Transverse colon (tissue), 4 donors: ENCODE measurements around the gene CGREF1. TPM values are rescaled to one million over a fixed set of nuclear protein-coding genes. Genes with fewer than 3 reads are reported as not detected.

Source experiments
- DNase-seq: peaks from one replicate; pipeline ENCODE4 v3.0.0-alpha.2; 2019
- H3K27ac ChIP-seq, 4 donors: fragments of 200-600 bp; sonication (generic); 2 replicates each; pipeline ENCODE4 v1.5.1; 2016 to 2018; ENCODE audit warnings: inconsistent platforms in 4 of 4
- H3K27me3 ChIP-seq: fragments of 200-600 bp; sonication (generic); 2 replicates; pipeline ENCODE4 v1.5.1; 2017; ENCODE audit warnings: inconsistent platforms
- H3K36me3 ChIP-seq, 4 donors: fragments of 200-600 bp; sonication (generic); 2 replicates each; pipeline ENCODE4 v1.5.1; 2017 to 2019; ENCODE audit warnings: inconsistent platforms in 4 of 4
- H3K4me1 ChIP-seq, 4 donors: fragments of 200-600 bp; sonication (generic); 2 replicates each; pipeline ENCODE4 v1.5.1; 2017 to 2020; ENCODE audit warnings: inconsistent platforms in 4 of 4
- H3K4me3 ChIP-seq, 4 donors: fragments of 200-600 bp; sonication (generic); 1 replicate in 1 of 4; 2 replicates in 3 of 4; pipeline versions ENCODE4 v1.5.1 to v1.6.1; 2017 to 2019; ENCODE audit warnings: inconsistent platforms in 4 of 4
- H3K9me3 ChIP-seq, 2 donors: fragments of 200-600 bp; sonication (generic); 2 replicates each; pipeline ENCODE4 v1.5.1; 2017 to 2019; ENCODE audit warnings: inconsistent platforms in 2 of 2
- EP300 ChIP-seq: sonication (generic); formaldehyde crosslinking; IDR thresholded peaks from one replicate; pipeline ENCODE4 v1.6.1; 2017; ENCODE audit warnings: antibody characterized with exemption, low read depth
- POLR2A ChIP-seq: fragments of 450-650 bp; IDR thresholded peaks from one replicate; pipeline ENCODE4 v1.6.1; 2016; ENCODE audit warnings: antibody characterized with exemption, mild to moderate bottlenecking, moderate library complexity
- POLR2AphosphoS5 ChIP-seq, 3 donors: sonication (generic); formaldehyde crosslinking; IDR thresholded peaks; one replicate each; pipeline ENCODE4 v1.6.1; 2016; ENCODE audit warnings: antibody characterized with exemption in 3 of 3
- WGBS, 2 donors: methylation state at CpG; one replicate each; pipeline ENCODE4 v1.1.5; 2018; ENCODE audit warnings: low coverage in 1 of 2; 5-methylcytosine and 5-hydroxymethylcytosine counted together
- in situ Hi-C, 4 donors: fragments of 200-750 bp; cut with MboI; loops; one replicate each; pipeline versions ENCODE4 v1.15.0 to v1.15.1; 2017; ENCODE audit warnings: low sequenced_read_pairs in 3 of 4, low pct_ligation_motif_present in 1 of 4, low pct_unique_long_range_greater_than_20kb in 1 of 4
- intact Hi-C: fragments of 100-400 bp; cut with DNase I; formaldehyde crosslinking; loops from one replicate; pipeline ENCODE4 v1.15.1; 2023; ENCODE audit warnings: low total_unique reads
- total RNA-seq, 4 donors: library from RNA; depleted of rRNA; stranded (reverse); fragments of >200 nt; gene quantifications; one replicate each; pipeline ENCODE4 v1.1.0, GENCODE V29; 2016
- TF ChIP-seq, protein P1 (sequence below), 5 experiments: fragments of 200-600 bp in 3 of 5; fragments of 450-650 bp in 2 of 5; sonication (generic) in 3 of 5; IDR thresholded peaks; 1 replicate in 2 of 5; 2 replicates in 3 of 5; pipeline ENCODE4 v1.5.1; 2016 to 2017; ENCODE audit warnings: antibody characterized with exemption in 5 of 5, inconsistent platforms in 3 of 5, mild to moderate bottlenecking in 2 of 5, moderate library complexity in 1 of 5

The CGREF1 gene
- total RNA-seq, 4 donors from 2014 or later: 0.27 to 4.9 (median 1.1) TPM; not detected in 1

DNA sequence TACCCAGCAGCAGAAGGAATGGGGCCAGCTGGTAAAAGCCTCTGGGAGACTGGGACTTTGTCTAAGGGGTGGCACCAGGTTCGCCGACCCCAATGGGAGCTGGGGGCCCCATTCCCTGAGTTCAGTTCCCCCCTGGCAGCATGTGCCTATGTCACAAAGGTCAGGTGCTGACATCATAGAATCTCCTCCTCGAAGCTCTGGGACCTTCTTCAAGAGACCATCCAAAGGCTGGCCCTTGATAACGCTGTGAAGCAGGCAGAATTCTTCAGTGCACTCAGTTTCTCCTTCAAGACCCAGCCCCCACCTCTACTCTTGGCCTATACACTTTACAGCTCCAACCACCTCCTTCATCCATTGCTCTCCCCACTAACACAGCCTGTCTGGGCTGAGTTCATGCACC lies 20.4 kb upstream of the CGREF1 start, which contains the start of gene PRR30:
Gene PRR30 (minus strand): TSS at position 101 of the 400 bp plus-strand sequence. CDS start 1,081 bp downstream, outside the sequence.
- WGBS, 2 donors: 71% methylated on average over 4 of the region's 4 CpGs; no CpG with 5 or more reads in 1 of the 2 donors
- no peaks in the 10 kb centered on the region for H3K9me3 ChIP-seq
- no peak within 1 kb of the TSS for H3K27ac ChIP-seq
- TF ChIP-seq, protein P1, sequence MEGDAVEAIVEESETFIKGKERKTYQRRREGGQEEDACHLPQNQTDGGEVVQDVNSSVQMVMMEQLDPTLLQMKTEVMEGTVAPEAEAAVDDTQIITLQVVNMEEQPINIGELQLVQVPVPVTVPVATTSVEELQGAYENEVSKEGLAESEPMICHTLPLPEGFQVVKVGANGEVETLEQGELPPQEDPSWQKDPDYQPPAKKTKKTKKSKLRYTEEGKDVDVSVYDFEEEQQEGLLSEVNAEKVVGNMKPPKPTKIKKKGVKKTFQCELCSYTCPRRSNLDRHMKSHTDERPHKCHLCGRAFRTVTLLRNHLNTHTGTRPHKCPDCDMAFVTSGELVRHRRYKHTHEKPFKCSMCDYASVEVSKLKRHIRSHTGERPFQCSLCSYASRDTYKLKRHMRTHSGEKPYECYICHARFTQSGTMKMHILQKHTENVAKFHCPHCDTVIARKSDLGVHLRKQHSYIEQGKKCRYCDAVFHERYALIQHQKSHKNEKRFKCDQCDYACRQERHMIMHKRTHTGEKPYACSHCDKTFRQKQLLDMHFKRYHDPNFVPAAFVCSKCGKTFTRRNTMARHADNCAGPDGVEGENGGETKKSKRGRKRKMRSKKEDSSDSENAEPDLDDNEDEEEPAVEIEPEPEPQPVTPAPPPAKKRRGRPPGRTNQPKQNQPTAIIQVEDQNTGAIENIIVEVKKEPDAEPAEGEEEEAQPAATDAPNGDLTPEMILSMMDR (IDR thresholded peaks at IDR 0.05): no peak
- TF ChIP-seq POLR2A (no peak), POLR2AphosphoS5 (IDR thresholded peaks at IDR 0.05) (no peak), EP300 (no peak)
- peaks cover 0 to 4% (median 0%) of the 10 kb centered on the region in 4 donors for H3K4me1 ChIP-seq
- H3K4me3 ChIP-seq: no peak within 1 kb of the TSS
- no peaks in the 10 kb centered on the region for H3K27me3 ChIP-seq
- no peak for DNase-seq
- no peaks in the 10 kb centered on the region for H3K36me3 ChIP-seq
- intact Hi-C loops: loop anchor here (10.0 kb wide), 1 partner anchor 75 kb away; the partner anchor contains the start of genes ATRAID, CAD and SLC5A6
- in situ Hi-C loops: no loop called here

DNA sequence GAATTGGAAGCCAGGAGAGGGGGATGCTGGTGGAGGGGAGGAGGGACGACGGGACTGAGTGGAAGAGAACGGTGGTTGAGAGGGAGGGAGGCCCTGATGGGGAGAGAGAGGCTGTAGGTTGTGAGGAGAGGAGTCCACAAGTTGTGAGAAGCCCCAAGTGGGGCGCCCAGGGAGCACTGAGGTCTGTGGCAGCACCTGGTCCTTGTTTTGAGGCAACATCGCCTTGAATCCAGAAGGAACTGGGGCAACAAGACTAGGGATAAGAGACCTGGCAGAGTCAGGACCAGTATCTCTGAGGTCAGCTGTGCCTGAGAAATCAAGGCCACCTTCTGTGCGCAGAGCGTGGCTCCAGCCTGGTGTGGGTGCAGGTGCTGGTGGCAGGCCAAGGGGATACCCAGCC lies 19.2 kb upstream of the CGREF1 start:
- intact Hi-C loops: loop anchor here (10.0 kb wide), 1 partner anchor 77 kb away; the partner anchor contains the start of genes ATRAID, CAD and SLC5A6
- H3K36me3 ChIP-seq: no peaks in the 10 kb centered on the region

DNA sequence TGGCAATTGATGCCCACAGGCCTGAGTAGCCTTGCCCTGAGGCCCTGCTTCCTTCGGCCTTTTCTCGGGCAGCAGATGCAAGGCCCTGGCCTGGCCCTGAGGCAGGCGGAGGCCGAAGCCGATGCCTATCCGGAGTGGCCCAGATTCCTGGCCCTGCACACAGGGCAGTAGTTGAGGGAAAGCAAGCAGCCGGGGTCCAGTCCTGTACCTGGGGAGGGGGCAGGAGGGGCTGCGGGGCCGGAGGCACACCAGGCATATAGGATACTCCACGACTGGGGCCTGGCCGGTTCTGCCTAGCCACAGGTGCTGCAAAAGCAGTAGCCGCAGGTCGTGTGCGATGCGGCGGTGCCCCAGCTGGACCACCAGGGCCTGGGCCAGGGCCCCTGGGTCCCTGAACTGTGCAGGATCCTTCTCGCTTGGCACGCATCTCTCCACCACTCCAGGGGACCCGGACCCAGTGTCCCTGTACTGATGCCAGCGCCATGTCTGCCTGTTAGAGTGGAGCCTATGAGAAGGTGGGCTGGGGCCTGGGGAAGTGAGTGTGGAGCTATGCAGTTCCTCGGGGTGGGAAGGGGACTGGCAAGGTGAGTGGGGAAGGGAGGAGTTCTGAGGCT lies 18.5 kb upstream of the CGREF1 start:
- H3K36me3 ChIP-seq: peaks cover 0 to 1% (median 0%) of the 10 kb centered on the region in 4 donors
- H3K4me3 ChIP-seq: no peak overlapping the region
- no peak for TF ChIP-seq POLR2AphosphoS5 (IDR thresholded peaks at IDR 0.05)
- TF ChIP-seq POLR2A: no peak
- TF ChIP-seq, protein P1 (IDR thresholded peaks at IDR 0.05): no peak
- TF ChIP-seq EP300: no peak
- H3K27me3 ChIP-seq: no peaks in the 10 kb centered on the region
- H3K9me3 ChIP-seq: no peaks in the 10 kb centered on the region
- no peak overlapping the region for H3K27ac ChIP-seq
- no peak for DNase-seq
- in situ Hi-C loops: no loop called here
- 91% methylated on average over 18 of the region's 21 CpGs; no CpG with 5 or more reads in 1 of the 2 donors for WGBS, 2 donors
- intact Hi-C loops: loop anchor here (10.0 kb wide), 1 partner anchor 77 kb away; the partner anchor contains the start of genes ATRAID, CAD and SLC5A6
- peaks cover 7 to 19% (median 13%) of the 10 kb centered on the region in 4 donors for H3K4me1 ChIP-seq

More for the DNA sequence above, 19.2 kb upstream of the CGREF1 start:
- 66 to 84% methylated on average over 4 to 7 of the region's 7 CpGs for WGBS, 2 donors
- in situ Hi-C loops: no loop called here
- TF ChIP-seq, protein P1 (IDR thresholded peaks at IDR 0.05): no peak
- TF ChIP-seq EP300: no peak
- no peak for TF ChIP-seq POLR2A
- TF ChIP-seq POLR2AphosphoS5 (IDR thresholded peaks at IDR 0.05): no peak
- Histone ChIP-seq H3K4me1 (peaks cover 6 to 12% (median 7%) of the 10 kb centered on the region in 4 donors), H3K9me3 (no peaks in the 10 kb centered on the region), H3K4me3 (no peak overlapping the region), H3K27ac (no peak overlapping the region), H3K27me3 (no peaks in the 10 kb centered on the region)
- no peak for DNase-seq

DNA sequence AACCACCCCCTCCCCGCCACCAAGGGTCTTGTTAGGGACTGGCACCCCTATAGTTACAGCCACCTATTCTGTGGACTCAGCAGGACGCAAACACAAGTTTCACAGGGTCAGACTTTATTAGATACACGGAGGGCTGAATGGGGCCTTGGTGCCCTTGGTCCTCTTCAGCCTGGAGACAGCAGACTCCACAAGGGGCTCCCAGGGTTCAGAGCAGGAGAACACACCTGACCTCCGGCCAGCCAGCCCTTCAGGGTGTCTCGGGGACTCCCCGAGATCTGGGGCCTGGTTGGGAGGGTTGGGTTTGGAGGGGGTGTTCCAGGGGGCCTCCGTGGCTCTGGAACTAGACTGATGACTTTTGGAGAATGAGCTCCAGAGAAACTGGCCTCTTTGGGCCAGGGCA lies 17.8 kb upstream of the CGREF1 start:
- H3K9me3 ChIP-seq: no peaks in the 10 kb centered on the region
- in situ Hi-C loops: no loop called here
- TF ChIP-seq POLR2A (no peak), POLR2AphosphoS5 (IDR thresholded peaks at IDR 0.05) (no peak), EP300 (no peak)
- TF ChIP-seq, protein P1 (IDR thresholded peaks at IDR 0.05): no peak
- no peak overlapping the region for H3K27ac ChIP-seq
- H3K27me3 ChIP-seq: no peaks in the 10 kb centered on the region
- H3K36me3 ChIP-seq: peaks cover 0 to 7% (median 2%) of the 10 kb centered on the region in 4 donors
- H3K4me1 ChIP-seq: peaks cover 7 to 20% (median 15%) of the 10 kb centered on the region in 4 donors
- H3K4me3 ChIP-seq: no peak overlapping the region
- no peak for DNase-seq
- 92 to 100% methylated on average over 3 to 7 of the region's 7 CpGs for WGBS, 2 donors
- intact Hi-C loops: loop anchor here (10.0 kb wide), 1 partner anchor 78 kb away; the partner anchor contains the start of genes ATRAID, CAD and SLC5A6
